Kidney (tissue), 14 donors: ENCODE data around the gene SRCIN1. TPM values are rescaled to one million over a fixed set of nuclear protein-coding genes. Genes with fewer than 3 reads are reported as not detected.

Experiments
- DNase-seq, 5 donors: peaks; one replicate each; pipeline ENCODE4 v3.0.0-alpha.2; 2013 to 2020
- FAIRE-seq: peaks from 2 replicates; lab custom pipeline; 2012; peaks lifted over from hg19 to GRCh38; lab: Jason Lieb, UNC
- H3K27ac ChIP-seq, 2 donors: one replicate each; pipeline ENCODE4 v1.7.0; 2013; ENCODE audit warnings: low read depth in 2 of 2, low read length in 2 of 2, inconsistent platforms in 1 of 2
- H3K27me3 ChIP-seq: one replicate; pipeline ENCODE4 v1.7.1; 2013; ENCODE audit warnings: low read length, inconsistent platforms; ENCODE audit not compliant: control insufficient read depth, insufficient read depth
- H3K36me3 ChIP-seq, 3 donors: one replicate each; pipeline versions ENCODE4 v1.7.0 to v1.7.1; 2013; ENCODE audit warnings: low read length in 3 of 3, control low read depth in 1 of 3, inconsistent platforms in 1 of 3; ENCODE audit not compliant: insufficient read depth in 3 of 3, control insufficient read depth in 2 of 3
- H3K4me1 ChIP-seq, 3 donors: one replicate each; pipeline versions ENCODE4 v1.7.0 to v1.7.1; 2013; ENCODE audit warnings: low read length in 3 of 3, inconsistent platforms in 1 of 3, low read depth in 1 of 3; ENCODE audit not compliant: control insufficient read depth in 2 of 3, insufficient read depth in 2 of 3
- H3K4me3 ChIP-seq, 3 donors: one replicate each; pipeline versions ENCODE4 v1.7.0 to v1.8.1; 2013; ENCODE audit warnings: low read length in 3 of 3, control low read depth in 1 of 3, inconsistent platforms in 1 of 3
- H3K9ac ChIP-seq, 3 donors: one replicate each; pipeline versions ENCODE4 v1.7.0 to v1.7.1; 2013; ENCODE audit warnings: low read length in 3 of 3, control low read depth in 1 of 3, inconsistent platforms in 1 of 3
- H3K9me3 ChIP-seq, 3 donors: one replicate each; pipeline versions ENCODE4 v1.7.0 to v1.7.1; 2013; ENCODE audit warnings: low read length in 3 of 3, control low read depth in 1 of 3, inconsistent platforms in 1 of 3; ENCODE audit not compliant: control insufficient read depth in 2 of 3, insufficient read depth in 1 of 3
- intact Hi-C: fragments of 100-400 bp; cut with DNase I; formaldehyde crosslinking; loops from one replicate; pipeline ENCODE4 v1.11.1; 2022
- polyA plus RNA-seq: library from polyadenylated mRNA; stranded (reverse); fragments of 350-450 nt; fragmentation: Illumina TruSeq; extraction: RNeasy Lipid Tissue Mini Kit (QIAGEN cat#74804); gene quantifications from one replicate; pipeline ENCODE4 v1.2.3, GENCODE V29; 2014; ENCODE audit warnings: low read depth, low replicate concordance; ENCODE audit not compliant: insufficient read depth
- total RNA-seq: library from RNA; stranded (reverse); fragmentation: NEBNext Ultra II Directional; extraction: Animal tissue kit (Norgen Biotek cat#: 25700); gene quantifications from one replicate; pipeline ENCODE4 v1.2.1, GENCODE V29; 2021
- TF ChIP-seq, protein P1 (sequence below): IDR thresholded peaks from 3 replicates; pipeline ENCODE4 v1.5.1; 2012; ENCODE audit warnings: mild to moderate bottlenecking, moderate library complexity, borderline replicate concordance; ENCODE audit not compliant: insufficient read depth; ENCODE audit errors: extremely low read depth
- donor health status: control.
- donor health status: control.
- donor health status: control.
- donor health status: control.
- donor health status: control.
- donor health status: DM: yes; HTN: yes; CAD: no.
- donor health status: Normal renal cell carcinoma (clear cell type).

SRCIN1 gene
- total and polyA plus RNA-seq, 2 donors from 2014 or later: 0.34 to 6.1 TPM

DNA sequence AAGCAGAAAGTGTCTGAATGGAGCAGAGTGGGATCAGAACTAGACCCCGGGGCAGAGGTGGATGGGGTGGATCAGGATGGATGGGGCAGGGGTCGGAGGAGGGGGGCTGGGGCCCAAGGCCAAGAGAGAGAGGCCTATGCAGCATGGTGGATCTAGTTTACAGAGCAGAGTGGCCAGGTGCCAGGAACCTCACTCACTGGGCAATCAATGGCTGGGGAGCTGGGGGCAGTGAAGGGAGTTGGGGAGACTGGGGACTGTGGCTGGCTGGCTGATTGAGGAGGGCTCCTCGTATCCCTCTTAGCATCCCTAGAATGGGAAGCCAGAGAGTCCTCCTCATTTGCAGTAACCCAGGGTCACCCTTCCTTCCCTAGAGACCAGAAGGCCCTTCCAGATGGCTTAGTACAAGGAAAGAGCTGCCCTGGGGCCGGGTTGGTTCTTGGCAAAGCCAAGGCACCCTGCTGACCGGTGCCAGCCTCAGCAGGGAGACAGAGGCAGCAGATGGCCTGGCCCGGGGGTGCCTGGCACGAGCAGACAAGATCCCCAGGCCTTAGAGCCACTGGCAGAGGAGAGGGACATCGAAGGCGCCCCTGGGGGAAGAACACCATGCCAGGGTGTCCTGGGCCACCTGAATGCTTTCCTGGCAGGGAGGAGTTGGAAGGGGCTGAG is 36.8 kb downstream of the SRCIN1 start:
- TF ChIP-seq, protein P1, sequence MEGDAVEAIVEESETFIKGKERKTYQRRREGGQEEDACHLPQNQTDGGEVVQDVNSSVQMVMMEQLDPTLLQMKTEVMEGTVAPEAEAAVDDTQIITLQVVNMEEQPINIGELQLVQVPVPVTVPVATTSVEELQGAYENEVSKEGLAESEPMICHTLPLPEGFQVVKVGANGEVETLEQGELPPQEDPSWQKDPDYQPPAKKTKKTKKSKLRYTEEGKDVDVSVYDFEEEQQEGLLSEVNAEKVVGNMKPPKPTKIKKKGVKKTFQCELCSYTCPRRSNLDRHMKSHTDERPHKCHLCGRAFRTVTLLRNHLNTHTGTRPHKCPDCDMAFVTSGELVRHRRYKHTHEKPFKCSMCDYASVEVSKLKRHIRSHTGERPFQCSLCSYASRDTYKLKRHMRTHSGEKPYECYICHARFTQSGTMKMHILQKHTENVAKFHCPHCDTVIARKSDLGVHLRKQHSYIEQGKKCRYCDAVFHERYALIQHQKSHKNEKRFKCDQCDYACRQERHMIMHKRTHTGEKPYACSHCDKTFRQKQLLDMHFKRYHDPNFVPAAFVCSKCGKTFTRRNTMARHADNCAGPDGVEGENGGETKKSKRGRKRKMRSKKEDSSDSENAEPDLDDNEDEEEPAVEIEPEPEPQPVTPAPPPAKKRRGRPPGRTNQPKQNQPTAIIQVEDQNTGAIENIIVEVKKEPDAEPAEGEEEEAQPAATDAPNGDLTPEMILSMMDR: no peak
- Histone ChIP-seq H3K27me3 (peaks cover 31% of the 10 kb centered on the region), H3K36me3 (no peaks in the 10 kb centered on the region), H3K27ac (no peak overlapping the region), H3K4me1 (peaks cover 0 to 3% (median 0%) of the 10 kb centered on the region in 3 donors), H3K9ac (no peak overlapping the region), H3K9me3 (no peaks in the 10 kb centered on the region), H3K4me3 (no peak overlapping the region)
- intact Hi-C loops: no loop called here
- DNase-seq (no peak), FAIRE-seq (no peak)

DNA sequence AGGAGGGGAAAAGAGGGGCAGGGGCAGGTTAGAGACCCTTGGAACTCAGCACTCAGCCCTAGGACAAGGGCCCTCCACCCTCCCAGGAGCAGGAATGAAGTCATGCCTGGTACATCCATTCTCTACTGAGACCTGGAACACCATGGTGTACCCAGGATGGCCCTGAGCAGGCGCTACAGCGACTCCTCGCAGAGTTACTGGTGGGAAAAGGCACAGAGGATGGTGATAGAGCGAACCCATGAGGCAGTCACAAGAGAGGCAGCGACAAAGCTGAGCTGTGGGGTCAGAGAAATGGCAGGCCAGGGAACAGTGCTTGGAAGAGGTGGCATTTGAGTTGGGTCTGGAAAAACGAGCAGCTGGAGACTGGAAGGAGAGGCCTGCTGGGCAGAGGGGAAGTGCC is 37.5 kb downstream of the SRCIN1 start:
- Histone ChIP-seq H3K9ac (no peak overlapping the region), H3K4me3 (no peak overlapping the region), H3K27ac (no peak overlapping the region), H3K27me3 (peaks cover 36% of the 10 kb centered on the region), H3K36me3 (no peaks in the 10 kb centered on the region), H3K9me3 (no peaks in the 10 kb centered on the region), H3K4me1 (peaks cover 0 to 7% (median 0%) of the 10 kb centered on the region in 3 donors)
- no peak for FAIRE-seq
- intact Hi-C loops: no loop called here
- DNase-seq: no peak
- TF ChIP-seq, protein P1: no peak

DNA sequence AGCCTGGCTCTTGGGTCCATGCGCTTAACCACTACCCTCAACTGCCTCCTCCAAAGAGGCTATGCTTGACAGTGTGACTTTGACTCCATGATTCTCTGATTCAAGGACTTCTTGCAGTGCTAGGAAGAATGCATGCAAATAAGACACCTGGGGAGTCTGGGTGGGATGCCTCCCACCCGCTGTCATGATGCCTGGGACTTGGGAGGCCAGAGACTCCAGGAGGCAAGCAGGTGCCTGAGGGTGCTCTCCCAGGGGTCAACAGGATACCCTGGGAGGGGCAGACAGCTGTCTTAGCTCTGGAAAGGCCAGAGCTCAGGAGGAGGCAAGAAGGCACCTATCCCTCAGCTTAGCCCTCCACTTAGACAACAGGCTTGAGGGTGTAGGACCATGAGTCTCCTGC is 38.4 kb downstream of the SRCIN1 start:
- H3K9ac ChIP-seq: no peak overlapping the region
- H3K27me3 ChIP-seq: peaks cover 43% of the 10 kb centered on the region
- no peak for DNase-seq
- intact Hi-C loops: no loop called here
- no peaks in the 10 kb centered on the region for H3K36me3 ChIP-seq
- H3K4me3 ChIP-seq: no peak overlapping the region
- TF ChIP-seq, protein P1: no peak
- H3K27ac ChIP-seq: no peak overlapping the region
- H3K4me1 ChIP-seq: peaks cover 0 to 7% (median 0%) of the 10 kb centered on the region in 3 donors
- FAIRE-seq: no peak
- no peaks in the 10 kb centered on the region for H3K9me3 ChIP-seq
